D721Med (cell line): ENCODE results near the gene ADAM19.

Experiments
- DNase-seq: peaks from one replicate; pipeline ENCODE4 v3.0.0; 2011; ENCODE audit warnings: low spot score; ENCODE audit not compliant: insufficient read length
- FAIRE-seq: peaks from 2 replicates; lab custom pipeline; 2011; peaks lifted over from hg19 to GRCh38; lab: Jason Lieb, UNC
- TF ChIP-seq, protein P1 (sequence below): IDR thresholded peaks from 2 replicates; pipeline ENCODE4 v1.5.1; 2012; ENCODE audit warnings: mild to moderate bottlenecking, control low read depth; ENCODE audit not compliant: insufficient read depth; ENCODE audit errors: missing control alignments

The ADAM19 gene

DNA sequence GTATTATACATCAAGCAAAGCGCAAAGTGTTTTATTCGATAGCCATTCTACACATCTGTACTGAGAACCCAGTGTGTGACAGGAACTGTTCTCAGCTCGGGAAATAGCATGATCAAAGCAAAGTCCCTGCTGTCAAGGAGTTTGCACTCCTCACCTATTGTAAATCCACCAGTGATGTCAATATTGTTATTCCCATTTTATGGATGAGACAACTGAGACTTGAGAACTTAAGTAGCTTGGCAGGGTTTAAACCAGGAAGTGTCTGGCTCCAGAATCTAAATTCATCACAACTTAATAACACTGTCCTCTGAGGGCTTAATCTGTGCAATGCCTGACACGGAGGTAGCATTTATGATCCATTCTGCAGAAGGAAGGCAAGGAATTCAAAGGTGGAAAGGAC is 50.7 kb downstream of the ADAM19 start:
- FAIRE-seq (no peak), DNase-seq (no peak)
- TF ChIP-seq, protein P1, sequence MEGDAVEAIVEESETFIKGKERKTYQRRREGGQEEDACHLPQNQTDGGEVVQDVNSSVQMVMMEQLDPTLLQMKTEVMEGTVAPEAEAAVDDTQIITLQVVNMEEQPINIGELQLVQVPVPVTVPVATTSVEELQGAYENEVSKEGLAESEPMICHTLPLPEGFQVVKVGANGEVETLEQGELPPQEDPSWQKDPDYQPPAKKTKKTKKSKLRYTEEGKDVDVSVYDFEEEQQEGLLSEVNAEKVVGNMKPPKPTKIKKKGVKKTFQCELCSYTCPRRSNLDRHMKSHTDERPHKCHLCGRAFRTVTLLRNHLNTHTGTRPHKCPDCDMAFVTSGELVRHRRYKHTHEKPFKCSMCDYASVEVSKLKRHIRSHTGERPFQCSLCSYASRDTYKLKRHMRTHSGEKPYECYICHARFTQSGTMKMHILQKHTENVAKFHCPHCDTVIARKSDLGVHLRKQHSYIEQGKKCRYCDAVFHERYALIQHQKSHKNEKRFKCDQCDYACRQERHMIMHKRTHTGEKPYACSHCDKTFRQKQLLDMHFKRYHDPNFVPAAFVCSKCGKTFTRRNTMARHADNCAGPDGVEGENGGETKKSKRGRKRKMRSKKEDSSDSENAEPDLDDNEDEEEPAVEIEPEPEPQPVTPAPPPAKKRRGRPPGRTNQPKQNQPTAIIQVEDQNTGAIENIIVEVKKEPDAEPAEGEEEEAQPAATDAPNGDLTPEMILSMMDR, result no peak

DNA sequence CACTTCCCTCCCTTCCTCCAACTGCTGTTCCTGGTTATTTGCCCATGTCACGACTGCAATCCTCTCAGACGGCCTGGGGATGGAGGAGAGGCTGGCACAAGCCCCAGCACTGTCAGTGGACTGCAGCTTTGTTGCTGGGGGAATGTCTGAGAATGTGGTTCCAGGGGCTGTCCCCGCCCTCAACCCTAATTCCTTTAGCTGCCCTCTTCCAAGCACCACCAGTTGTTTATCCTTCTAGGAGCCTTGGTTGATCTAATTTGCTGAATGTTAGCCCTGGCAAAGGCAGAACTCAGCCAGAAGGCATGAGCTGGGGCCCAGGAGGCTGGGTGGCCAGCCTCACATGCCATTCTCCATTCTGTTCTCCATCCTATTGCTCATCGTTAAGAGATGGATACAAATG is 51.6 kb downstream of the ADAM19 start:
- FAIRE-seq (no peak), DNase-seq (no peak)
- TF ChIP-seq, protein P1, result no peak

DNA sequence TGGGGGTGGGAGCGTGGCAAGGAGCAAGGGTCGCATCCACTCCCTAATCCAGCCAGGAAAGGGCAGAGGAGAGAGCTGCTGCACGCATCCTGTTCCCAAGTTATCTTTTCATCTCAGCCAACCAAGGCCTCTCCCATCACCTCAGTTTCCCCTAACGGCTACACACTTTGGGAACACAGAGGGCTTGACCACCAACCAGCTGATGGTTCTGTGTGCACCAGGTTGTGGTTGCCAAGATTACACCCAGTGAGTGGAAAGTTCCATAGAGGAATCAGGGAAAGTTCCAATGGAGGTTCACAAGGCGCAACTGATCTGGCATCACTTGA is 53.9 kb downstream of the ADAM19 start:
- FAIRE-seq (no peak), DNase-seq (no peak)
- TF ChIP-seq, protein P1, result no peak

DNA sequence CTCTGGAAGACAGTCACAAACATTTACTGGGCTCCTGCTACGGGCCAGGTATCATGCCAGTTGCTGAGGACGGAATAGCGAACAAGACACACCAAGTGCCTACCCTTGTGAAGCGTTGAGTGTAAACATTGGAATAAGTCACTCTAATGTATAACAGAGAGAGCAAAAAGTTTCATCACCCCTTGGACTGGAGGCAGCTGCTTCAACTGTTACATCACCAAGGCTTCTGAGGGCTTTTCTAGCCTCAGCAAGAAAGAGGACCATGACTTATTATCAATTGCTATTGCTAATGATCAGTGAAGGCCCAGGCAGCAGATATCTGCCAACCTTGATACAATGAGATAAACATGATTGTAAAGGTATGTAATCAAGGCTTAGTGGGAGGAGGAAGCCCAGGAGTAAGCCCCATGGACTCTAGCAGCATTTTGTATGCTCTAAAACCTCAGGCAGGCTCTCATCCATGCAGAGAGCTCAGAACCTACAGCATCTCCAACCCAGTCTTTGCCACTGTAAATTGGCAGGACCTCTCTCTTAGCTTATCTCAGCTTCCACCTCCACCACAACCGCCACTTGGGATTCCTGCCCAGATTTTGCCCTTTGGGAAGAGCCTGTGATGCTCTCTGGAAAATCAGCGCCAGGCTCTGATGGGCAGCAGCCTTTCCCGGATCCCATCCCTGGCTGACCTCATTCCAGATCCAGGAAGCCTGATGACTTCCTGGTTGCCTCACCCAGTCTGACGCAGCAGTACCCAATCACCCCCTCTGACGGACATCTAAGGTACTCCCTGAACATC is 54.5 kb downstream of the ADAM19 start:
- FAIRE-seq, result no peak
- DNase-seq, result no peak
- TF ChIP-seq, protein P1, result no peak

DNA sequence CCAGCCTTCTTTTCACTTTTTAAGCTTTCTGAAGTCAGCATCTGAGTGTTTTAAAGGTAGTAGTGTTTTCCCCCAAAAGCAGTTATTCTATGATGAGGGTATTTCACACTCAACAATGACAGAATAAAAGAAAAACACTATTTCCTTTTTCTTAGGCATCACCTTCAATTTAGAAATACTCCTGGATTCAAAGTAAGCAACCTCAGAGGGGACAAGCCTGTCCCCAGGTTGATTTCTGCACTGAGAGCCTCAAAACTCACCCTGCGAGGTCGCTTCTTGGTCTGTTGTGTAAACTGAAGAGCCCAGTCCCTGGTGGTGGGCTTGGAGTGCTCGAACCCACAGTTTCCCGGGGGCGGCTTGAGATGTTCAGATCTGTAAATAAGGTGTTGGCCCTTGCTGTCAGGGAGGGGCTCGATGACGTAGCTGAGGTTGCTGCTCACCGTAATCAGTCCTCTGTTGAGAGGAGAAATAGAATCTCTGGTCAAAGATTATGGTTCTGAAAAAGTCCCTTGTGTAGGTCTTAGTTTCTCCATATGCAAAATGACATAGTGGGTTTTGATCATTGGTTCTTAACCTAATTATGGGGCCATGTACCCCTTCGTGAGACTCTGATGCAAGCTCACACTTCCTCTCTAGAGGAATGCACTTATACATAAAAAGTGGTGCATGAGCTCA is 55.9 kb downstream of the ADAM19 start:
- no peak for FAIRE-seq
- no peak for DNase-seq
- TF ChIP-seq, protein P1, result no peak

DNA sequence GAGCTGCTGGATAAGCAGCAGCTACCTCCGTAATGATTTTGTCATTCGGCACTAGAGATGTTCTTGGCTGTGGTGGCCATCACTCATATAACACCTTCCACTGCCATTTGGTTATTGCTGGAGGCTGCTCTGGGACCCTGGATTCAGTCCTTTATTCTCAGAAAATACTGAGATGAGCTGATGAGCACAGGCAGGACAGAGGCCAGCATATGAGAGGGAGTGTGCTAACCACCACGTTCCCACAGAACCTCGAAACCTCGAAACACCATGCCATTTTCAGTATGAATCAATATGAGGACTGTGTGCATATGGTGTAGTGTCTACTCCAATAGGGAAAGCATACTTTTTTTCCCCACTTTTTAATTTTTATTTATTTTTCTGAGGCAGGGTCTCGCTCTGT is 56.6 kb downstream of the ADAM19 start:
- DNase-seq (no peak), FAIRE-seq (no peak)
- TF ChIP-seq, protein P1, result no peak
